DND-41 (cell line): ENCODE measurements around the gene FGD6.

ENCODE experiments used
- CTCF ChIP-seq: IDR thresholded peaks from 2 replicates; pipeline ENCODE4 v1.5.1; 2012; ENCODE audit warnings: borderline replicate concordance, low read length, moderate library complexity, mild to moderate bottlenecking; ENCODE audit not compliant: poor library complexity, severe bottlenecking; ENCODE audit errors: extremely low read depth
- EZH2 ChIP-seq: IDR thresholded peaks from 3 replicates; pipeline ENCODE4 v1.6.1; 2012; ENCODE audit warnings: borderline replicate concordance, low read depth, mild to moderate bottlenecking, moderate library complexity, low read length, inconsistent platforms; ENCODE audit not compliant: severe bottlenecking

- TF ChIP-seq CTCF, result no peak
- no peak for TF ChIP-seq EZH2
Observed at GRCh38 chr12:95168746-95169145, 48.5 kb downstream of the FGD6 start.
